Skeletal muscle satellite cell (primary cell): ENCODE data around the gene INVS.

Experiments
- H3K27me3 ChIP-seq: 2 replicates; pipeline ENCODE4 v1.7.0; 2013; ENCODE audit warnings: low read length; ENCODE audit not compliant: control insufficient read depth, insufficient read depth
- H3K36me3 ChIP-seq: 2 replicates; pipeline ENCODE4 v1.7.0; 2013; ENCODE audit warnings: mild to moderate bottlenecking, control low read depth, low read length; ENCODE audit not compliant: insufficient read depth
- H3K4me1 ChIP-seq: 2 replicates; pipeline ENCODE4 v1.7.0; 2013; ENCODE audit warnings: low read length; ENCODE audit not compliant: control insufficient read depth, insufficient read depth
- H3K4me2 ChIP-seq: 2 replicates; pipeline ENCODE4 v1.7.0; 2013; ENCODE audit warnings: mild to moderate bottlenecking, low read length
- H3K4me3 ChIP-seq: 2 replicates; pipeline ENCODE4 v1.7.0; 2013; ENCODE audit warnings: low read length
- H3K9ac ChIP-seq: 2 replicates; pipeline ENCODE4 v1.7.0; 2013; ENCODE audit warnings: mild to moderate bottlenecking, low read depth, low read length, moderate library complexity
- H3K9me3 ChIP-seq: replicated peaks from 2 replicates; pipeline ENCODE4 v1.7.0; 2013; ENCODE audit warnings: mild to moderate bottlenecking, control low read depth, low read length

INVS gene

DNA sequence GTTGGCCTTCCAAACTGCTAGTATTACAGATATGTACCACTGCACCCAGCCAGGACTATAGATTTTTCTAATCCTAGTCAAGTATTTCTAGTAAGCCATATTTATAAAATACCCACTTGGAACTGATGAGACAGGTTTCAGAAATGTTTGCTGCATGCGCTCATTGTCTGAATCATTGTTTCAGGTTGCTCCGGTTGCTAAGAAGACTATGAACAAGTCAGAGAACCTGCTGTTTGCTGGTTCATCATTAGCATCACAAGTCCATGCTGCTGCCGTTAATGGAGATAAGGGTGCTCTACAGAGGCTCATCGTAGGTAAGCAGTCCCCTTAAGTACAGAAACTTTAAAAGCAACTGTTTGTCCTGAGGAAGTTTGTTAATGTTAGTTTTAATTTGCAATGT is 5.3 kb downstream of the INVS start:
- Histone ChIP-seq H3K9me3 (no peaks in the 10 kb centered on the region), H3K4me3 (no peak overlapping the region), H3K36me3 (peaks cover 34% of the 10 kb centered on the region), H3K4me1 (no peaks in the 10 kb centered on the region), H3K27me3 (no peaks in the 10 kb centered on the region), H3K4me2 (no peak overlapping the region), H3K9ac (no peak overlapping the region)

DNA sequence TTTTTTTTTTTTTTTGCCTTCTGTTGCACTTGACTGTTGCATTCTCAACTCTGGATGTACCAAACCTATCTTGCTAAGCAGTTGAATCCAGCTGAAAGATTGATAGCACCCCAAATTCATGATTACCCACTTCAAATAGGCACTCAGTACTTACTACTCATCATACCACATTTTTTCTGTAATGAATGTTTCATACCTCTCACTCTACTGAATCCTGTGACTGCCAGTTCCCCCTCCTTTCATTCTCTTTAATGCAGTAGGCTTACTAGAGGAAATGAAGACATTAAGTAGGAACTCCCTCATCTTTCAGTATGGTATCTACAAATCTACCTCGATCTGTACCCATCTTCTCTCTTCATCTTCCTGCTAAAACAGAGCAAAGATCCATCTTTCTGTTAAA is 6.8 kb downstream of the INVS start:
- Histone ChIP-seq H3K4me2 (no peak overlapping the region), H3K36me3 (peaks cover 34% of the 10 kb centered on the region), H3K27me3 (no peaks in the 10 kb centered on the region), H3K9ac (no peak overlapping the region), H3K9me3 (no peaks in the 10 kb centered on the region), H3K4me3 (no peak overlapping the region), H3K4me1 (peaks cover 11% of the 10 kb centered on the region)

GRCh38 chr9:100106616-100107015 is 7.6 kb downstream of the INVS start:
- Histone ChIP-seq H3K4me1 (peaks cover 16% of the 10 kb centered on the region), H3K36me3 (peaks cover 34% of the 10 kb centered on the region), H3K9me3 (no peaks in the 10 kb centered on the region), H3K4me3 (no peak overlapping the region), H3K9ac (no peak overlapping the region), H3K4me2 (no peak overlapping the region), H3K27me3 (no peaks in the 10 kb centered on the region)

- Histone ChIP-seq H3K9me3 (no peaks in the 10 kb centered on the region), H3K4me1 (peaks cover 19% of the 10 kb centered on the region), H3K36me3 (peaks cover 34% of the 10 kb centered on the region), H3K4me3 (no peak overlapping the region), H3K27me3 (no peaks in the 10 kb centered on the region), H3K9ac (no peak overlapping the region), H3K4me2 (no peak overlapping the region)
Observed at GRCh38 chr9:100108559-100108958, 9.5 kb downstream of the INVS start.

DNA sequence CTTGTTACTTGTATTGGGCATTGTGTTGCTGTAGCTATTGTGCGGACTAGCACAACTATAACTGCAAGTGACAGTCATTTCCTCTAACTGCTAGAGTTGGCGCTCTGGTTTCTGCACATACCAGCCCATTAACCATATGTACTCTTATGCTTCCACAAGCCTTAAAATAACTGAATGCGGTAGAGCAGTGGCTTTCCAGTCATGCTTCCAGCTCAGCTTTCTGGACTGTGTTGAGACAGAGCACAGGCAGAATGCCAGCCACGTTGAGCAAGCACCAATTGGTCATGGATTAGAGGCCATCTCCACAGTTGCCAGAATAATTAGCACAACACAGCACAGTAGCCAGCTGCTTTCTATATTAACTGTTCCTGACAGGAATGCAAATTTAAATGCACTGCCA is 12.2 kb downstream of the INVS start:
- no peaks in the 10 kb centered on the region for H3K9me3 ChIP-seq
- peak overlapping the region; percentile 54 for H3K4me2 ChIP-seq
- H3K9ac ChIP-seq, result no peak overlapping the region
- no peaks in the 10 kb centered on the region for H3K27me3 ChIP-seq
- H3K4me3 ChIP-seq, result peak overlapping the region; percentile 16
- peaks cover 16% of the 10 kb centered on the region for H3K36me3 ChIP-seq
- H3K4me1 ChIP-seq, result peaks cover 19% of the 10 kb centered on the region

DNA sequence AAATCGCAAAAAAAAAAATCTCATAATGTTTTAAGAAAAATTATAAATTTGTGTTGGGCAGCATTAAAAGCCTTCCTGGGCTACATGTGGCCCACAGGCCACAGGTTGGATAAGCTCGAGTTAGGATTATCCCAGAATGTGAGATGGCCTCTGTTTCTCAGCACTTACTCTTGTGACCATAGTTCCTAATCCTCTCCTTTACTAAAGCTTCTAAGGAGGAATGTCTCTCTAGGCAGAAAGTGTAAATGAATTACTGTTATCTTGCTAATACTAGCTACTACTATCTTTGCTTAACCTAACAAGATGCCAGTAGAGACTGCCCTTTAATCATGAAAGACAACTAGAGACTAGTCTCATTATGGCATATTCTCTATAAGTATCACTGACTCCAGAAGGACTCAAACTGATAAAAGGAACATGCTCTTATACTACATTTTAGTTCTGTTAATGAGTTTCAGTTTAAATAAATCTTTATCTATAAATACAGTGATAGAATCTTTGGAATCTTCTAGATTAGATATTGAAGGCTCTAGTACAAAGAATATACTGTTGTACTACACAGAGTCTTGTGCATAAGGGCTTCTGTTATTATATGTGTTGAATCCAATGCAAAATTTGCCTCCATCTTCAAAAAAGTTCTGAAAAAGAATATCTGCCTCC is 13.8 kb downstream of the INVS start:
- Histone ChIP-seq H3K4me3 (no peak overlapping the region), H3K4me2 (no peak overlapping the region), H3K4me1 (peaks cover 19% of the 10 kb centered on the region), H3K9me3 (no peaks in the 10 kb centered on the region), H3K36me3 (peaks cover under 1% of the 10 kb centered on the region), H3K27me3 (no peaks in the 10 kb centered on the region), H3K9ac (no peak overlapping the region)

GRCh38 chr9:100117316-100117715 is 18.3 kb downstream of the INVS start:
- Histone ChIP-seq H3K4me2 (no peak overlapping the region), H3K9ac (no peak overlapping the region), H3K36me3 (no peaks in the 10 kb centered on the region), H3K27me3 (no peaks in the 10 kb centered on the region), H3K4me3 (no peak overlapping the region), H3K9me3 (no peaks in the 10 kb centered on the region), H3K4me1 (no peaks in the 10 kb centered on the region)

DNA sequence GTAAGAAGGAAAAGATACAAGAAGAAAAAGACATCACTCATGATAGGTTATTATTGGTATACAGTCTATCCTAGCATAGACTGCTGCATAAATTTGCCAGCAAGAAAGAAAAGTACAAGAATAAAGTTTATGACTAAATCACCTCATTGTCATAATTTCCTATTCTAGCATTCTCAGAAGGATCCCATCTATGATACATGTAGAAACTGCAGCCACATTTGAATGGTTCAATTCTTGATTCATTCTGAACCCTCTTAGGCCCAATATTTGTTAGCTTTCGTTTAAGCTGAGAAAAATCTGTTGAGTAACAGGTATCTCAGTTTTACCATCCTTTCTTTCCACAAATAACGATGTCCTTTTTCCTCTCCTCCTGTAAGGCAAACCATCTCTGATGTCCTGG is 21.2 kb downstream of the INVS start:
- Histone ChIP-seq H3K36me3 (no peaks in the 10 kb centered on the region), H3K4me3 (no peak overlapping the region), H3K9ac (no peak overlapping the region), H3K9me3 (no peaks in the 10 kb centered on the region), H3K4me2 (no peak overlapping the region), H3K27me3 (no peaks in the 10 kb centered on the region), H3K4me1 (no peaks in the 10 kb centered on the region)

GRCh38 chr9:100125236-100125635 is 26.2 kb downstream of the INVS start:
- Histone ChIP-seq H3K4me1 (no peaks in the 10 kb centered on the region), H3K9ac (no peak overlapping the region), H3K4me2 (no peak overlapping the region), H3K9me3 (no peaks in the 10 kb centered on the region), H3K27me3 (no peaks in the 10 kb centered on the region), H3K4me3 (no peak overlapping the region), H3K36me3 (no peaks in the 10 kb centered on the region)

- H3K4me1 ChIP-seq, result no peaks in the 10 kb centered on the region
- H3K9me3 ChIP-seq, result no peaks in the 10 kb centered on the region
- H3K9ac ChIP-seq, result no peak overlapping the region
- no peaks in the 10 kb centered on the region for H3K36me3 ChIP-seq
- H3K4me2 ChIP-seq, result no peak overlapping the region
- no peaks in the 10 kb centered on the region for H3K27me3 ChIP-seq
- H3K4me3 ChIP-seq, result no peak overlapping the region
Observed at GRCh38 chr9:100125910-100126309, 26.9 kb downstream of the INVS start.

DNA sequence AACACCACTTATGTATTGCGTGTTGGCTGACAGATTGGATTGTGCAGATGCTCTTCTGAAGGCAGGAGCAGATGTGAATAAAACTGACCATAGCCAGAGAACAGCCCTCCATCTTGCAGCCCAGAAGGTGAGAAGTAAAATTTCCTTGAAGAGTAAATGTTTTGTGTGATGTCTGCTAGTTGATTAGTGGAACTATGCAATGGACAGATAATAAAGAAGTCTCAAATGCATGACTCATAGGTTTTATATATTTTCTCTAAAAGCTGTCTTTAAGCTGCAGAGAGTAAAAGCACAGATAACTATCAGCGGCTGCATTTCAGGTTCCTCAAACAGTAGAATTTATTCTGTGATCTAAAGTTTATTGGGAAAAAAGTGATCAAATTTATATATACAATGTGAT is 27.4 kb downstream of the INVS start:
- H3K9ac ChIP-seq, result no peak overlapping the region
- H3K4me2 ChIP-seq, result no peak overlapping the region
- H3K4me3 ChIP-seq, result no peak overlapping the region
- no peaks in the 10 kb centered on the region for H3K4me1 ChIP-seq
- H3K27me3 ChIP-seq, result no peaks in the 10 kb centered on the region
- no peaks in the 10 kb centered on the region for H3K36me3 ChIP-seq
- no peaks in the 10 kb centered on the region for H3K9me3 ChIP-seq

DNA sequence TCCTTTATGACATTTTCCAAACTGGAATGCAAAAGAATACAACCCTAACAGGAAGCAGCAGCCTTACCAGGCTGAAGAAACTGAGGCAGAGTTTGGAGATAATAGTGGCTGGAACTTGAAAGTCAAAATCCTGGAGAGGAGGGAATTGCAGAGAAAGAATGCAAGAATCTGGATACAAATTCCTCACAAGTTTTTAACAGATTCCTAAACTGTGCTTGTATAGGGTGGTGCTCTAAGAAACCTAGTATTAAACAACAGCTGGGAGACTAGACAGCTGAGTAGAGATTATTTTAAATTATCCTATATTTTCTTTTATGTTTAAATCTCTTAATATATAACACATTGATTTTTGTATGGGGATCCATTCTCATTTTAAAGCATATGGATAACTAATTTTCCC is 30.7 kb downstream of the INVS start:
- Histone ChIP-seq H3K36me3 (no peaks in the 10 kb centered on the region), H3K4me3 (no peak overlapping the region), H3K4me1 (no peaks in the 10 kb centered on the region), H3K4me2 (no peak overlapping the region), H3K9ac (no peak overlapping the region), H3K9me3 (no peaks in the 10 kb centered on the region), H3K27me3 (no peaks in the 10 kb centered on the region)
